GM18519 (cell line): Measurements from ENCODE around the gene POLR3C.
A peak's percentile ranks its signal among the peaks of the same experiment; 100 is the strongest.

Source experiments
- ATAC-seq: cut with Tn5 transposase; IDR thresholded peaks from one replicate; pipeline ENCODE4 v1.9.1; 2021; ENCODE audit warnings: mild to moderate bottlenecking, moderate library complexity; ENCODE audit not compliant: unreplicated experiment, low FRiP score

Gene POLR3C

GRCh38 chr1:145859491-145860023 is 35.6 kb downstream of the POLR3C start:
- peak; percentile 43 for ATAC-seq

GRCh38 chr1:145863282-145864018 is 39.5 kb downstream of the POLR3C start:
- ATAC-seq, result no peak

- no peak for ATAC-seq
Measured at GRCh38 chr1:145868232-145868631, 44.2 kb downstream of the POLR3C start.

GRCh38 chr1:145871994-145872924 is 48.3 kb downstream of the POLR3C start:
- no peak for ATAC-seq

GRCh38 chr1:145874646-145875045 is 50.6 kb downstream of the POLR3C start:
- no peak for ATAC-seq

GRCh38 chr1:145877923-145878486 is 54.0 kb downstream of the POLR3C start:
- no peak for ATAC-seq

GRCh38 chr1:145878724-145879123 is 54.7 kb downstream of the POLR3C start:
- ATAC-seq, result no peak

GRCh38 chr1:145879775-145880174 is 55.8 kb downstream of the POLR3C start:
- ATAC-seq, result no peak

- no peak for ATAC-seq
Measured at GRCh38 chr1:145884675-145885074, 60.7 kb downstream of the POLR3C start.

- ATAC-seq, result peak; percentile 71
Measured at GRCh38 chr1:145885738-145886287, 61.8 kb downstream of the POLR3C start, which contains the start of gene ANKRD35. Gene ANKRD35 (minus strand): TSS chr1:145885866. CDS start chr1:145885758, 108 bp downstream.

GRCh38 chr1:145886390-145886789 is 62.4 kb downstream of the POLR3C start:
- no peak for ATAC-seq

- no peak for ATAC-seq
Measured at GRCh38 chr1:145886816-145887215, 62.8 kb downstream of the POLR3C start.

GRCh38 chr1:145887631-145888030 is 63.6 kb downstream of the POLR3C start:
- ATAC-seq, result no peak

GRCh38 chr1:145889722-145890121 is 65.7 kb downstream of the POLR3C start:
- ATAC-seq, result no peak

GRCh38 chr1:145891143-145891542 is 67.1 kb downstream of the POLR3C start:
- no peak for ATAC-seq

- ATAC-seq, result no peak
Measured at GRCh38 chr1:145891587-145892485, 67.8 kb downstream of the POLR3C start.

- no peak for ATAC-seq
Measured at GRCh38 chr1:145892486-145893087, 68.6 kb downstream of the POLR3C start.

- no peak for ATAC-seq
Measured at GRCh38 chr1:145893306-145894055, 69.5 kb downstream of the POLR3C start.
